H1 (cell line): ENCODE data around the gene TIMP4. TPM values are rescaled to one million over a fixed set of nuclear protein-coding genes. Genes with fewer than 3 reads are reported as not detected.

Source experiments
- CTCF ChIA-PET: fragments of 300-600 bp; sonication (Branson Sonifier 250); formaldehyde crosslinking; loops from one replicate; lab custom pipeline; 2021; ENCODE audit not compliant: partially characterized antibody; lab: Charles Lee
- POLR2A ChIA-PET: fragments of 300-600 bp; sonication (Branson Sonifier 250); formaldehyde crosslinking; loops from one replicate; lab custom pipeline; 2021; ENCODE audit warnings: inconsistent platforms; ENCODE audit not compliant: partially characterized antibody; lab: Charles Lee
- DNase-seq, 2 experiments: peaks; one replicate each; pipeline versions ENCODE4 v3.0.0 to v3.0.0-alpha.2; 2010 to 2022; ENCODE audit warnings: low spot score in 2 of 2, low read depth in 1 of 2, mixed read lengths in 1 of 2
- FAIRE-seq: peaks from 2 replicates; lab custom pipeline; 2011; peaks lifted over from hg19 to GRCh38; lab: Jason Lieb, UNC
- H2AFZ ChIP-seq: 2 replicates; pipeline ENCODE4 v1.8.1; 2012; ENCODE audit warnings: low read length, inconsistent platforms
- H2AK5ac ChIP-seq: 2 replicates; pipeline ENCODE4 v1.6.1; 2013; ENCODE audit warnings: low read depth, low read length
- H2BK120ac ChIP-seq: replicated peaks from 2 replicates; pipeline ENCODE3; 2013; ENCODE audit warnings: low read depth, low read length, inconsistent platforms
- H2BK12ac ChIP-seq: 2 replicates; pipeline ENCODE4 v1.6.1; 2013; ENCODE audit warnings: low read depth, low read length
- H2BK15ac ChIP-seq: 2 replicates; pipeline ENCODE4 v1.6.1; 2013; ENCODE audit warnings: low read length
- H2BK20ac ChIP-seq: 2 replicates; pipeline ENCODE4 v1.6.1; 2013; ENCODE audit warnings: low read length
- H2BK5ac ChIP-seq: 2 replicates; pipeline ENCODE4 v1.6.1; 2013; ENCODE audit warnings: low read depth, low read length
- H3K14ac ChIP-seq: 2 replicates; pipeline ENCODE4 v1.6.1; 2013; ENCODE audit warnings: inconsistent platforms; ENCODE audit not compliant: insufficient read length
- H3K18ac ChIP-seq: 2 replicates; pipeline ENCODE4 v1.6.1; 2013; ENCODE audit warnings: low read length; ENCODE audit errors: extremely low read depth
- H3K23ac ChIP-seq: 2 replicates; pipeline ENCODE4 v1.6.1; 2013; ENCODE audit warnings: inconsistent platforms; ENCODE audit not compliant: insufficient read length
- H3K23me2 ChIP-seq: 2 replicates; pipeline ENCODE4 v1.6.1; 2013; ENCODE audit warnings: low read depth, low read length
- H3K27ac ChIP-seq: 2 replicates; pipeline ENCODE4 v1.6.1; 2011; ENCODE audit warnings: low read depth, low read length, inconsistent platforms
- H3K27me3 ChIP-seq, 4 experiments: replicated peaks in 1 of 4; 1 replicate in 1 of 4; 2 replicates in 3 of 4; pipeline versions ENCODE4 v1.6.1 to v1.8.1; 2011 to 2013; ENCODE audit warnings: low read length in 3 of 4, mild to moderate bottlenecking in 3 of 4, inconsistent platforms in 2 of 4, mixed read lengths in 2 of 4, moderate library complexity in 1 of 4; ENCODE audit not compliant: control insufficient read depth in 3 of 4, insufficient read depth in 3 of 4; ENCODE audit errors: extremely low read depth in 1 of 4
- H3K36me3 ChIP-seq, 4 experiments: 2 replicates each; pipeline versions ENCODE4 v1.6.1 to v1.8.1; 2011 to 2013; ENCODE audit warnings: mild to moderate bottlenecking in 4 of 4, low read length in 3 of 4, moderate library complexity in 2 of 4, control low read depth in 1 of 4, inconsistent platforms in 1 of 4; ENCODE audit not compliant: insufficient read depth in 4 of 4, control insufficient read depth in 2 of 4
- H3K4ac ChIP-seq: replicated peaks from 2 replicates; pipeline ENCODE3; 2013; ENCODE audit warnings: low read length, low read depth, mixed read lengths, inconsistent platforms; ENCODE audit not compliant: insufficient read length
- H3K4me1 ChIP-seq, 4 experiments: replicated peaks in 1 of 4; 1 replicate in 1 of 4; 2 replicates in 3 of 4; pipeline versions ENCODE4 v1.6.1 to v1.8.1; 2011 to 2013; ENCODE audit warnings: low read length in 3 of 4, inconsistent platforms in 2 of 4, mixed read lengths in 1 of 4; ENCODE audit not compliant: insufficient read depth in 4 of 4, control insufficient read depth in 3 of 4
- H3K4me2 ChIP-seq, 2 experiments: 2 replicates each; pipeline versions ENCODE4 v1.6.1 to v1.8.1; 2011 to 2013; ENCODE audit warnings: low read depth in 2 of 2, low read length in 2 of 2, control low read depth in 1 of 2, inconsistent platforms in 1 of 2, mild to moderate bottlenecking in 1 of 2; ENCODE audit not compliant: insufficient read depth in 1 of 2
- H3K4me3 ChIP-seq, 4 experiments: fragments of 200-600, 300-600 bp in 1 of 4; sonication (generic), shearing (Covaris generic), sonication (Bioruptor Twin) in 1 of 4; 2 replicates each; pipeline versions ENCODE4 v1.5.1 to v1.8.1; 2011 to 2016; ENCODE audit warnings: low read length in 4 of 4, low read depth in 3 of 4, control low read depth in 2 of 4, inconsistent platforms in 2 of 4, mild to moderate bottlenecking in 2 of 4, mixed read lengths in 1 of 4, moderate library complexity in 1 of 4; ENCODE audit not compliant: insufficient read depth in 2 of 4; ENCODE audit errors: extremely low read depth in 1 of 4
- H3K56ac ChIP-seq: replicated peaks from 2 replicates; pipeline ENCODE3; 2013; ENCODE audit warnings: low read depth, mild to moderate bottlenecking, mixed read lengths, low read length, inconsistent platforms; ENCODE audit not compliant: insufficient read length
- H3K79me1 ChIP-seq: 2 replicates; pipeline ENCODE4 v1.6.1; 2013; ENCODE audit warnings: low read depth, low read length, control low read depth
- H3K79me2 ChIP-seq, 2 experiments: 2 replicates each; pipeline versions ENCODE4 v1.6.1 to v1.8.1; 2012 to 2013; ENCODE audit warnings: low read length in 2 of 2, mild to moderate bottlenecking in 2 of 2, inconsistent platforms in 1 of 2; ENCODE audit not compliant: insufficient read depth in 2 of 2, control insufficient read depth in 1 of 2
- H3K9ac ChIP-seq, 4 experiments: replicated peaks in 1 of 4; 1 replicate in 1 of 4; 2 replicates in 3 of 4; pipeline versions ENCODE4 v1.6.1 to v1.8.1; 2011 to 2013; ENCODE audit warnings: low read depth in 3 of 4, low read length in 3 of 4, control low read depth in 2 of 4, mild to moderate bottlenecking in 2 of 4, moderate library complexity in 2 of 4, inconsistent platforms in 1 of 4; ENCODE audit errors: extremely low read depth in 1 of 4
- H3K9me3 ChIP-seq, 2 experiments: 2 replicates each; pipeline versions ENCODE4 v1.6.1 to v1.8.1; 2012 to 2013; ENCODE audit warnings: mild to moderate bottlenecking in 2 of 2, moderate library complexity in 2 of 2, control low read depth in 1 of 2, inconsistent platforms in 1 of 2, low read depth in 1 of 2, low read length in 1 of 2, mixed read lengths in 1 of 2; ENCODE audit not compliant: insufficient read depth in 2 of 2
- H4K20me1 ChIP-seq, 2 experiments: replicated peaks in 1 of 2; 2 replicates each; pipeline versions ENCODE3 to v1.8.1; 2011 to 2013; ENCODE audit warnings: inconsistent platforms in 2 of 2, low read length in 2 of 2, mild to moderate bottlenecking in 1 of 2; ENCODE audit not compliant: insufficient read depth in 2 of 2, control insufficient read depth in 1 of 2
- H4K5ac ChIP-seq: 2 replicates; pipeline ENCODE4 v1.6.1; 2013; ENCODE audit warnings: low read length, low read depth, mixed read lengths, inconsistent platforms; ENCODE audit not compliant: insufficient read length
- H4K8ac ChIP-seq: 2 replicates; pipeline ENCODE4 v1.8.0; 2013; ENCODE audit warnings: mild to moderate bottlenecking, moderate library complexity, low read length, inconsistent platforms; ENCODE audit not compliant: insufficient read depth; ENCODE audit errors: extremely low read depth
- H4K91ac ChIP-seq: replicated peaks from 2 replicates; pipeline ENCODE3; 2013; ENCODE audit warnings: low read length, mixed read lengths, inconsistent platforms; ENCODE audit not compliant: insufficient read length
- CHD1 ChIP-seq: IDR thresholded peaks from 2 replicates; pipeline ENCODE4 v1.6.1; 2012; ENCODE audit warnings: low read depth, low read length, improper control_type of control experiment
- CHD2 ChIP-seq: IDR thresholded peaks from 2 replicates; pipeline ENCODE4 v1.6.1; 2012; ENCODE audit warnings: low read length, improper control_type of control experiment
- EGR1 ChIP-seq: IDR thresholded peaks from 2 replicates; pipeline ENCODE4 v1.6.1; 2011; ENCODE audit warnings: low read depth, low read length, borderline replicate concordance
- EP300 ChIP-seq, 2 experiments: IDR thresholded peaks; 1 replicate in 1 of 2; 2 replicates in 1 of 2; pipeline ENCODE4 v1.6.1; 2011 to 2012; ENCODE audit warnings: low read depth in 2 of 2, low read length in 2 of 2, mild to moderate bottlenecking in 2 of 2, borderline replicate concordance in 1 of 2, inconsistent platforms in 1 of 2, moderate library complexity in 1 of 2
- GTF2F1 ChIP-seq: IDR thresholded peaks from 2 replicates; pipeline ENCODE4 v1.6.1; 2012; ENCODE audit warnings: low read depth, low read length, improper control_type of control experiment, borderline replicate concordance
- HDAC2 ChIP-seq, 2 experiments: fragments of 300-600 bp in 1 of 2; sonication (generic) in 1 of 2; IDR thresholded peaks; 2 replicates each; pipeline ENCODE4 v1.6.1; 2011 to 2012; ENCODE audit warnings: low read depth in 2 of 2, low read length in 2 of 2, mild to moderate bottlenecking in 2 of 2, moderate library complexity in 2 of 2, borderline replicate concordance in 1 of 2, inconsistent platforms in 1 of 2
- KDM5A ChIP-seq: fragments of 200-600 bp; IDR thresholded peaks from 2 replicates; pipeline ENCODE4 v1.7.1; 2012; ENCODE audit warnings: mild to moderate bottlenecking, low read length, inconsistent platforms, mixed read lengths
- RAD21 ChIP-seq, 2 experiments: IDR thresholded peaks in 1 of 2; conservative IDR thresholded peaks in 1 of 2; 2 replicates each; pipeline ENCODE4 v1.6.1; 2011; ENCODE audit warnings: low read depth in 2 of 2, low read length in 2 of 2, improper control_type of control experiment in 1 of 2, inconsistent platforms in 1 of 2, mild to moderate bottlenecking in 1 of 2, moderate library complexity in 1 of 2
- RBBP5 ChIP-seq: IDR thresholded peaks from 2 replicates; pipeline ENCODE4 v1.7.1; 2012; ENCODE audit warnings: low read depth, mild to moderate bottlenecking, inconsistent platforms, low read length, moderate library complexity, borderline replicate concordance
- SIX5 ChIP-seq: IDR thresholded peaks from 2 replicates; pipeline ENCODE4 v1.6.1; 2011; ENCODE audit warnings: mild to moderate bottlenecking, low read depth, low read length
- SP1 ChIP-seq: IDR thresholded peaks from 2 replicates; pipeline ENCODE4 v1.6.1; 2011; ENCODE audit warnings: low read depth, low read length
- TAF1 ChIP-seq: IDR thresholded peaks from 2 replicates; pipeline ENCODE4 v1.6.1; 2011; ENCODE audit warnings: mild to moderate bottlenecking, low read depth, low read length
- polyA plus RNA-seq, 7 experiments: library from polyadenylated mRNA; depleted of rRNA in 3 of 7; stranded (reverse) in 5 of 7; unstranded in 2 of 7; fragments of >200 nt in 5 of 7; fragments of 200-250 nt in 2 of 7; gene quantifications; 1 replicate in 5 of 7; 2 replicates in 1 of 7; 4 replicates in 1 of 7; pipeline versions ENCODE4 v1.2.1 to v1.2.3, GENCODE V29; 2011 to 2013; ENCODE audit warnings: missing spikeins in 2 of 7, mixed read lengths in 2 of 7
- total RNA-seq: library from RNA; stranded (reverse); fragmentation: NEBNext Ultra II Directional; extraction: Animal tissue kit (Norgen Biotek cat#: 25700); gene quantifications from 2 replicates; pipeline ENCODE4 v1.2.1, GENCODE V29; 2021
- TF ChIP-seq, protein P1 (sequence below): IDR thresholded peaks from 2 replicates; pipeline ENCODE4 v1.6.1; 2012; ENCODE audit warnings: low read length, inconsistent platforms

Gene TIMP4
- total and polyA plus RNA-seq, 2 of the 8 experiments (the other 6 are each of a cell fraction or from before 2014, with no cell fraction given) = 5.1 to 8.7 TPM

DNA sequence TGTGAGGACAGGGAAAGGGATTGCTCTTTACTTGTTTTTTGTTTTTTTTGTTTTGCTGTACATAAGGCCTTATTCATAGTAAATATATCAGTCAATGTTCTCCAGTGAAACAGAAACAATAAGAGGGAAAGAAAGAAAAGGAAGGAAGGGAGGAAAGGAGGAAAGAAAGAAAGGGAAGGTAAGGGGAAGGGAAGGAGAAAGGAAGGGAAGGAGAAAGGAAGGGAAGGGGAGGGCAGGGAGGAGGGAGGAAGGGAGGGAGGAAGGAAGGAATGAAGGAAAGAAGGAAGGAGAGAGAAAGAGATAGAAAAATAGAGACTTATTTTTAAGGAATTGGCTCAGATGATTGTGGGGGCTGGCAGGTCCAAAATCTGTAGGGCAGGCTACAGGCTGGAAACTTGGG, 37.2 kb downstream of the TIMP4 start:
- FAIRE-seq (no peak), DNase-seq (no peak)
- no peak overlapping the region for H4K5ac ChIP-seq
- no peaks in the 10 kb centered on the region for H3K27me3 ChIP-seq
- ChIA-PET POLR2A (interaction anchor here (0.6 kb wide), 1 partner anchor 85 kb away, joined by 3 read pairs; no protein-coding TSS in a partner anchor), CTCF (interaction anchor here (2.4 kb wide), 1 partner anchor 14 kb away, joined by 10 read pairs; no protein-coding TSS in a partner anchor)
- no peak overlapping the region for H3K56ac ChIP-seq
- H2BK20ac ChIP-seq = no peak overlapping the region
- no peak overlapping the region for H3K18ac ChIP-seq
- no peak overlapping the region for H2AK5ac ChIP-seq
- H2BK12ac ChIP-seq = no peak overlapping the region
- no peaks in the 10 kb centered on the region for H3K79me2 ChIP-seq
- no peak overlapping the region for H3K9ac ChIP-seq
- H3K4ac ChIP-seq = no peak overlapping the region
- H4K8ac ChIP-seq = no peak overlapping the region
- no peak overlapping the region for H2BK15ac ChIP-seq
- no peak overlapping the region for H3K23ac ChIP-seq
- H3K23me2 ChIP-seq = no peaks in the 10 kb centered on the region
- no peaks in the 10 kb centered on the region for H3K36me3 ChIP-seq
- H2BK5ac ChIP-seq = no peak overlapping the region
- H3K79me1 ChIP-seq = no peaks in the 10 kb centered on the region
- H3K4me3 ChIP-seq = no peak overlapping the region
- H4K91ac ChIP-seq = no peak overlapping the region
- H3K4me2 ChIP-seq = no peak overlapping the region
- H3K14ac ChIP-seq = no peak overlapping the region
- no peaks in the 10 kb centered on the region for H3K4me1 ChIP-seq
- no peaks in the 10 kb centered on the region for H3K9me3 ChIP-seq
- no peak overlapping the region for H2BK120ac ChIP-seq
- no peaks in the 10 kb centered on the region for H4K20me1 ChIP-seq
- H3K27ac ChIP-seq = no peak overlapping the region
- H2AFZ ChIP-seq = no peak overlapping the region
- TF ChIP-seq CHD2 (no peak), RBBP5 (no peak), KDM5A (no peak), RAD21 (IDR thresholded peaks at IDR 0.05 in 1 of 2, conservative IDR thresholded peaks at IDR 0.05 in 1 of 2; ENCODE audit: low read depth in 2 of 2, low read length in 2 of 2) (no peak), CHD1 (no peak), SIX5 (no peak), SP1 (no peak), GTF2F1 (no peak), HDAC2 (IDR thresholded peaks at IDR 0.05; ENCODE audit: borderline replicate concordance in 1 of 2, low read depth in 2 of 2, low read length in 2 of 2) (no peak), EGR1 (no peak), TAF1 (no peak), EP300 (IDR thresholded peaks at IDR 0.05; ENCODE audit: borderline replicate concordance in 1 of 2, low read depth in 2 of 2, low read length in 2 of 2) (no peak)
- TF ChIP-seq, protein P1, sequence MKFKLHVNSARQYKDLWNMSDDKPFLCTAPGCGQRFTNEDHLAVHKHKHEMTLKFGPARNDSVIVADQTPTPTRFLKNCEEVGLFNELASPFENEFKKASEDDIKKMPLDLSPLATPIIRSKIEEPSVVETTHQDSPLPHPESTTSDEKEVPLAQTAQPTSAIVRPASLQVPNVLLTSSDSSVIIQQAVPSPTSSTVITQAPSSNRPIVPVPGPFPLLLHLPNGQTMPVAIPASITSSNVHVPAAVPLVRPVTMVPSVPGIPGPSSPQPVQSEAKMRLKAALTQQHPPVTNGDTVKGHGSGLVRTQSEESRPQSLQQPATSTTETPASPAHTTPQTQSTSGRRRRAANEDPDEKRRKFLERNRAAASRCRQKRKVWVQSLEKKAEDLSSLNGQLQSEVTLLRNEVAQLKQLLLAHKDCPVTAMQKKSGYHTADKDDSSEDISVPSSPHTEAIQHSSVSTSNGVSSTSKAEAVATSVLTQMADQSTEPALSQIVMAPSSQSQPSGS = no peak
